ENCODE results near the gene FAM3B. TPM values are rescaled to one million over a fixed set of nuclear protein-coding genes. Genes with fewer than 3 reads are reported as not detected.

Gene FAM3B
- total and polyA plus RNA-seq, 2 experiments from 2014 or later, result 35.4 to 49.7 TPM

DNA sequence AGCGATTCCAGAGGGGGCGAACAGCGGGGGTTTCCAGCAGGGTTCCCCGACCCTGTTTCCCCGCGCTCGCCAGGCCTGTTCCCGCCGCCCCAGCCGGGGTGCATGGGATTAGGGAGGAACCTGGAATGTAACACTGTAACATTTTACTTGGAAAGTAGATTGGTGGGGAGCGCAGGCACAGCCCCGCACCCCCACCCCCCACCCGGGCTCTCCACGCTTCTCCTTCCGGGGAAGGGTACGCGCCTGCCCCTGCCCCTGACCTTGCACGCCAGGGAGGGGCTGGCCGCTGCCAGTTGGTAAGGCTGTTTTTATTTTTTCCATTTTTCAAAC lies 427 bp downstream of the FAM3B start:
- no peaks in the 10 kb centered on the region for H3K9me2 ChIP-seq (replicated peaks; ENCODE audit: insufficient read depth)
- H3K9me3 ChIP-seq (ENCODE audit: low read depth), result no peaks in the 10 kb centered on the region
- peaks cover 22% of the 10 kb centered on the region for H3K4me1 ChIP-seq (ENCODE audit: insufficient read depth)
- no peaks in the 10 kb centered on the region for H3K79me2 ChIP-seq
- 8% methylated on average over 13 of the region's 19 CpGs for WGBS (ENCODE audit: low lambda C conversion rate, missing lambda C conversion rate)
- peak overlapping the region; percentile 45 for H2AFZ ChIP-seq
- peak overlapping the region; percentile 60 for H3K27ac ChIP-seq
- H3K27me3 ChIP-seq, result peaks cover 14% of the 10 kb centered on the region
- H4K20me1 ChIP-seq (ENCODE audit: insufficient read depth, poor library complexity, severe bottlenecking), result no peaks in the 10 kb centered on the region
- H3K4me3 ChIP-seq, result peak overlapping the region; percentile 52
- H3K36me3 ChIP-seq (replicated peaks; ENCODE audit: insufficient read depth, low read depth), result no peaks in the 10 kb centered on the region
- TF ChIP-seq EZH2 (IDR thresholded peaks at IDR 0.05; ENCODE audit: borderline replicate concordance), result no peak
- TF ChIP-seq, protein P1, sequence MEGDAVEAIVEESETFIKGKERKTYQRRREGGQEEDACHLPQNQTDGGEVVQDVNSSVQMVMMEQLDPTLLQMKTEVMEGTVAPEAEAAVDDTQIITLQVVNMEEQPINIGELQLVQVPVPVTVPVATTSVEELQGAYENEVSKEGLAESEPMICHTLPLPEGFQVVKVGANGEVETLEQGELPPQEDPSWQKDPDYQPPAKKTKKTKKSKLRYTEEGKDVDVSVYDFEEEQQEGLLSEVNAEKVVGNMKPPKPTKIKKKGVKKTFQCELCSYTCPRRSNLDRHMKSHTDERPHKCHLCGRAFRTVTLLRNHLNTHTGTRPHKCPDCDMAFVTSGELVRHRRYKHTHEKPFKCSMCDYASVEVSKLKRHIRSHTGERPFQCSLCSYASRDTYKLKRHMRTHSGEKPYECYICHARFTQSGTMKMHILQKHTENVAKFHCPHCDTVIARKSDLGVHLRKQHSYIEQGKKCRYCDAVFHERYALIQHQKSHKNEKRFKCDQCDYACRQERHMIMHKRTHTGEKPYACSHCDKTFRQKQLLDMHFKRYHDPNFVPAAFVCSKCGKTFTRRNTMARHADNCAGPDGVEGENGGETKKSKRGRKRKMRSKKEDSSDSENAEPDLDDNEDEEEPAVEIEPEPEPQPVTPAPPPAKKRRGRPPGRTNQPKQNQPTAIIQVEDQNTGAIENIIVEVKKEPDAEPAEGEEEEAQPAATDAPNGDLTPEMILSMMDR (IDR thresholded peaks at IDR 0.05; ENCODE audit: poor library complexity), result no peak
- peak overlapping the region; percentile 92 for H3K4me2 ChIP-seq
- DNase-seq (ENCODE audit: low spot score), result no peak

DNA sequence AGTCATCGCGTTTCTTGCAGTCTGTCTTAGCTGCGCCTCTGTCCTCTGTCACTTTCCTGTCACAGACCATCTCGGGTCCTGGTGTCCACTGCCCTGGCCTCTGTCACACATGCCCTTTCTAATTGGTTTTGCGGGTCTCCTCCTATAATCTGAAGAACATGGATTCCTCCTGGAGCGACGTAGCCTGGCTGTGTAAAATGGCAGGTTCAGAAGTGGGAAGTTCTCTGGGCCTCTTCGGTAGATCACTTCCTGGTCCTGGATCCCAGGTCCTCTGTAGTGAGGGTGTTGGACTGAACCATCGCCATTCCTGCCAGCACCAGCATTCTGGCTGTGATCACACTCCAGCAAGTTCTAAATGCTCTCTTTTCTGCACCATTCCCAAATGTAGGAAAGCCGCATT lies 857 bp downstream of the FAM3B start:
- Histone ChIP-seq H3K9me2 (replicated peaks; ENCODE audit: insufficient read depth) (no peaks in the 10 kb centered on the region), H3K9me3 (ENCODE audit: low read depth) (no peaks in the 10 kb centered on the region), H3K4me1 (ENCODE audit: insufficient read depth) (peaks cover 26% of the 10 kb centered on the region), H3K4me3 (no peak overlapping the region), H2AFZ (no peak overlapping the region), H3K27me3 (peaks cover 14% of the 10 kb centered on the region), H3K79me2 (no peaks in the 10 kb centered on the region), H3K36me3 (replicated peaks; ENCODE audit: insufficient read depth, low read depth) (no peaks in the 10 kb centered on the region), H4K20me1 (ENCODE audit: insufficient read depth, poor library complexity, severe bottlenecking) (no peaks in the 10 kb centered on the region), H3K4me2 (peak overlapping the region; percentile 92), H3K27ac (peak overlapping the region; percentile 60)
- DNase-seq (ENCODE audit: low spot score), result no peak
- WGBS (ENCODE audit: low lambda C conversion rate, missing lambda C conversion rate), result 75% methylated on average over 10 of the region's 10 CpGs
- TF ChIP-seq, protein P1 (IDR thresholded peaks at IDR 0.05; ENCODE audit: poor library complexity), result no peak
- TF ChIP-seq EZH2 (IDR thresholded peaks at IDR 0.05; ENCODE audit: borderline replicate concordance), result no peak
- TF ChIP-seq EZH2phosphoT487 (IDR thresholded peaks at IDR 0.05; ENCODE audit: low read depth, severe bottlenecking, unreplicated experiment), result no peak

DNA sequence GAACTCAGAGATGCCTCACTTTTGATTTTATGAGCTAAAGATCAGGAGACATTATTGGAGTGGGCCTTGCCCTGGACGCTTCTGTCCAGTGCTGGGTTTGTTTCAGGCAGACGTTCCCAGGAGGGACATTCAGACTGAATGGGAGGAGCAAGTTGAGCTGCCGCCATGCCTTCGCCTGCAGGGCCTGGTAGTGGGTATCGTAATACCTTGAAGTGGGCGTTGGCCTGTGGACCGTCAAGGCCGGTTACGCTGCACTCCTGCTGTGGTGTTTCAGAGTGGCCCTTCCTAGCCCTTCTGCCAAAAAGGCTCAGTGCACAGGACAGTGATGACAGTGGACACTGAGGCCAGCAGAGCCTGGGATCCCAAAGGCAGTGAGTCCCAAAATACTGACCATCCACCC lies 1.6 kb downstream of the FAM3B start:
- Histone ChIP-seq H3K27ac (peak overlapping the region; percentile 1), H3K4me3 (no peak overlapping the region), H3K36me3 (replicated peaks; ENCODE audit: insufficient read depth, low read depth) (no peaks in the 10 kb centered on the region), H3K4me1 (ENCODE audit: insufficient read depth) (peaks cover 30% of the 10 kb centered on the region), H3K79me2 (no peaks in the 10 kb centered on the region), H3K4me2 (no peak overlapping the region), H3K9me3 (ENCODE audit: low read depth) (no peaks in the 10 kb centered on the region), H3K27me3 (peaks cover 14% of the 10 kb centered on the region), H4K20me1 (ENCODE audit: insufficient read depth, poor library complexity, severe bottlenecking) (no peaks in the 10 kb centered on the region), H2AFZ (no peak overlapping the region), H3K9me2 (replicated peaks; ENCODE audit: insufficient read depth) (no peaks in the 10 kb centered on the region)
- DNase-seq (ENCODE audit: low spot score), result no peak
- WGBS (ENCODE audit: low lambda C conversion rate, missing lambda C conversion rate), result 87% methylated on average over 9 of the region's 9 CpGs
- no peak for TF ChIP-seq EZH2phosphoT487 (IDR thresholded peaks at IDR 0.05; ENCODE audit: low read depth, severe bottlenecking, unreplicated experiment)
- no peak for TF ChIP-seq EZH2 (IDR thresholded peaks at IDR 0.05; ENCODE audit: borderline replicate concordance)
- TF ChIP-seq, protein P1 (IDR thresholded peaks at IDR 0.05; ENCODE audit: poor library complexity), result no peak

DNA sequence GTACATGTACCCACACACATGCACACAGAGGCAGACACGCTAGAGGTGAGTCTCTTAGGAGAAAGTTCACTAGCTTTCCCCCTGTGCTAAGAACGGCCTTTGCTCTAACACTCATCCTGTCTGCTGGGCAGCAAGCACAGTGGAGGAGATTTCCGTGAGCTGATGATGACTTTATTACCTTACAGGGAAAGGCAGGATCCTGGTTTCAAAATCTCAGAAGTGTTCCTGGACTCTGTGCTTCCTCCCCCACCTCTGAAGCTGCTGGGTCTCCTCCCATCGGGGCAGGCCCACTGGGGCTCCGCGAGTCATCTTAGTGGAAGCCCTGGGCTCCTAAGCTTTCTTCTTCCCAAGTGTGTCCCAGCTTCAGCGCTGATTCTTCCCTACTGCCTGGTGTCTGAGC lies 2.7 kb downstream of the FAM3B start:
- TF ChIP-seq EZH2phosphoT487 (IDR thresholded peaks at IDR 0.05; ENCODE audit: low read depth, severe bottlenecking, unreplicated experiment), result no peak
- TF ChIP-seq, protein P1 (IDR thresholded peaks at IDR 0.05; ENCODE audit: poor library complexity), result no peak
- no peak for TF ChIP-seq EZH2 (IDR thresholded peaks at IDR 0.05; ENCODE audit: borderline replicate concordance)
- Histone ChIP-seq H3K4me3 (no peak overlapping the region), H3K9me3 (ENCODE audit: low read depth) (no peaks in the 10 kb centered on the region)

More for the DNA sequence above, 2.7 kb downstream of the FAM3B start:
- H3K27ac ChIP-seq, result peak overlapping the region; percentile 86
- H2AFZ ChIP-seq, result no peak overlapping the region
- peaks cover 14% of the 10 kb centered on the region for H3K27me3 ChIP-seq
- 54% methylated on average over 7 of the region's 7 CpGs for WGBS (ENCODE audit: low lambda C conversion rate, missing lambda C conversion rate)
- no peaks in the 10 kb centered on the region for H3K36me3 ChIP-seq (replicated peaks; ENCODE audit: insufficient read depth, low read depth)
- DNase-seq (ENCODE audit: low spot score), result peak; percentile 73
- H4K20me1 ChIP-seq (ENCODE audit: insufficient read depth, poor library complexity, severe bottlenecking), result no peaks in the 10 kb centered on the region
- peak overlapping the region; percentile 54 for H3K4me2 ChIP-seq
- no peaks in the 10 kb centered on the region for H3K79me2 ChIP-seq
- H3K4me1 ChIP-seq (ENCODE audit: insufficient read depth), result peaks cover 32% of the 10 kb centered on the region
- H3K9me2 ChIP-seq (replicated peaks; ENCODE audit: insufficient read depth), result no peaks in the 10 kb centered on the region
